Activated naive CD8-positive, alpha-beta T cell treated with anti-CD3 and anti-CD28 coated beads, Interleukin-2, amount 10 ng/mL, durations not matched to agents 7 days and 5 days (primary cell): ENCODE results near the gene CDC25B. TPM values are rescaled to one million over a fixed set of nuclear protein-coding genes. Genes with fewer than 3 reads are reported as not detected.

Experiments
- ATAC-seq: fragments of 150-1000 bp; cut with Tn5 transposase; one replicate; pipeline ENCODE4 v1.10.0; 2021; ENCODE audit warnings: low read depth, moderate library complexity
- POLR2A ChIA-PET: fragments of 350-600 bp; sonication (Branson Sonifier 250); formaldehyde crosslinking; loops from one replicate; lab custom pipeline; 2021; ENCODE audit warnings: antibody characterized with exemption; lab: Charles Lee
- DNase-seq: peaks from one replicate; pipeline ENCODE4 v3.0.0; 2021
- H3K27ac Mint-ChIP-seq: one replicate; pipeline ENCODE4 v1.8.0; 2022; ENCODE audit warnings: mild to moderate bottlenecking, mixed read lengths
- H3K27me3 Mint-ChIP-seq: one replicate; pipeline ENCODE4 v1.8.0; 2022; ENCODE audit warnings: mild to moderate bottlenecking, moderate library complexity, mixed read lengths
- H3K36me3 Mint-ChIP-seq: one replicate; pipeline ENCODE4 v1.8.0; 2021; ENCODE audit warnings: mild to moderate bottlenecking, mixed read lengths
- H3K4me1 Mint-ChIP-seq: one replicate; pipeline ENCODE4 v1.8.0; 2021; ENCODE audit warnings: mixed read lengths
- H3K4me3 Mint-ChIP-seq: one replicate; pipeline ENCODE4 v1.8.0; 2022; ENCODE audit warnings: mild to moderate bottlenecking, moderate library complexity, mixed read lengths
- H3K9me3 Mint-ChIP-seq: one replicate; pipeline ENCODE4 v1.8.0; 2021; ENCODE audit warnings: mixed read lengths
- total RNA-seq, 2 experiments: library from RNA; stranded (reverse); gene quantifications; one replicate each; pipeline ENCODE4 v1.2.3, GENCODE V29; 2021

The CDC25B gene
- total RNA-seq, 2 experiments from 2014 or later, result 263 to 264 TPM

GRCh38 chr20:3803854-3804253, 7.7 kb downstream of the CDC25B start:
- Mint-ChIP-seq H3K27me3 (no peaks in the 10 kb centered on the region), H3K4me3 (no peak overlapping the region), H3K36me3 (peaks cover 48% of the 10 kb centered on the region), H3K4me1 (peaks cover 51% of the 10 kb centered on the region), H3K27ac (peak overlapping the region; percentile 57), H3K9me3 (no peaks in the 10 kb centered on the region)
- DNase-seq (no peak), ATAC-seq (no peak)
- POLR2A ChIA-PET, result no interaction called here

GRCh38 chr20:3804254-3804751, 8.2 kb downstream of the CDC25B start:
- DNase-seq (no peak), ATAC-seq (no peak)
- no peaks in the 10 kb centered on the region for H3K9me3 Mint-ChIP-seq
- H3K36me3 Mint-ChIP-seq, result peaks cover 45% of the 10 kb centered on the region
- H3K4me3 Mint-ChIP-seq, result no peak overlapping the region
- H3K27me3 Mint-ChIP-seq, result no peaks in the 10 kb centered on the region
- POLR2A ChIA-PET, result interaction anchor here (0.9 to 1.1 kb wide), 2 partner anchors 11 to 16 kb away, joined by 3 to 6 read pairs; partner anchors contain the start of gene AP5S1
- peaks cover 46% of the 10 kb centered on the region for H3K4me1 Mint-ChIP-seq
- peak overlapping the region; percentile 58 for H3K27ac Mint-ChIP-seq

- no peak for ATAC-seq
- H3K27me3 Mint-ChIP-seq, result no peaks in the 10 kb centered on the region
- no peak for DNase-seq
- H3K4me3 Mint-ChIP-seq, result no peak overlapping the region
- peaks cover 41% of the 10 kb centered on the region for H3K36me3 Mint-ChIP-seq
- no peaks in the 10 kb centered on the region for H3K9me3 Mint-ChIP-seq
- H3K27ac Mint-ChIP-seq, result peak overlapping the region; percentile 4
- peaks cover 42% of the 10 kb centered on the region for H3K4me1 Mint-ChIP-seq
- POLR2A ChIA-PET, result interaction anchor here (0.9 to 1.1 kb wide), 2 partner anchors 11 to 16 kb away, joined by 3 to 6 read pairs; partner anchors contain the start of gene AP5S1
These were observed 8.7 kb downstream of the CDC25B start for GRCh38 chr20:3804781-3805180.

GRCh38 chr20:3808544-3808943, 12.4 kb downstream of the CDC25B start:
- Mint-ChIP-seq H3K27ac (no peak overlapping the region), H3K4me1 (peaks cover 58% of the 10 kb centered on the region), H3K36me3 (peaks cover 26% of the 10 kb centered on the region), H3K9me3 (no peaks in the 10 kb centered on the region), H3K4me3 (no peak overlapping the region), H3K27me3 (no peaks in the 10 kb centered on the region)
- ATAC-seq, result no peak
- no peak for DNase-seq
- POLR2A ChIA-PET, result interaction anchor here (0.7 kb wide), 1 partner anchor 16 kb away, joined by 3 read pairs; no protein-coding TSS in a partner anchor

GRCh38 chr20:3811467-3812258, 15.6 kb downstream of the CDC25B start:
- ATAC-seq, result peak; percentile 77
- H3K9me3 Mint-ChIP-seq, result no peaks in the 10 kb centered on the region
- H3K36me3 Mint-ChIP-seq, result peaks cover 2% of the 10 kb centered on the region
- H3K4me3 Mint-ChIP-seq, result peak overlapping the region; percentile 75
- peak; percentile 81 for DNase-seq
- peaks cover 58% of the 10 kb centered on the region for H3K4me1 Mint-ChIP-seq
- POLR2A ChIA-PET, result interaction anchor here (0.7 to 4.4 kb wide), 7 partner anchors 9 to 36 kb away, joined by 3 to 59 read pairs (median 4); partner anchors contain the start of genes AP5S1 and CENPB
- no peaks in the 10 kb centered on the region for H3K27me3 Mint-ChIP-seq
- H3K27ac Mint-ChIP-seq, result peak overlapping the region; percentile 94

GRCh38 chr20:3812259-3812681, 16.2 kb downstream of the CDC25B start:
- H3K4me1 Mint-ChIP-seq, result peaks cover 53% of the 10 kb centered on the region

GRCh38 chr20:3812975-3813847, 17.1 kb downstream of the CDC25B start:
- H3K9me3 Mint-ChIP-seq, result no peaks in the 10 kb centered on the region
- no peak for DNase-seq
- H3K27ac Mint-ChIP-seq, result peak overlapping the region; percentile 94
- ATAC-seq, result no peak
- peaks cover 55% of the 10 kb centered on the region for H3K4me1 Mint-ChIP-seq
- H3K36me3 Mint-ChIP-seq, result peaks cover 1% of the 10 kb centered on the region
- no peaks in the 10 kb centered on the region for H3K27me3 Mint-ChIP-seq
- H3K4me3 Mint-ChIP-seq, result peak overlapping the region; percentile 58
- POLR2A ChIA-PET, result interaction anchor here (0.7 to 4.4 kb wide), 4 partner anchors 13 to 71 kb away, joined by 4 to 59 read pairs (median 6); partner anchors contain the start of gene CENPB

More at GRCh38 chr20:3812259-3812681, 16.2 kb downstream of the CDC25B start:
- no peak for ATAC-seq
- H3K4me3 Mint-ChIP-seq, result peak overlapping the region; percentile 75
- H3K27me3 Mint-ChIP-seq, result no peaks in the 10 kb centered on the region
- POLR2A ChIA-PET, result interaction anchor here (0.6 to 4.4 kb wide), 5 partner anchors 8 to 27 kb away, joined by 3 to 59 read pairs (median 7); partner anchors contain the start of gene AP5S1
- H3K36me3 Mint-ChIP-seq, result peaks cover 1% of the 10 kb centered on the region
- H3K9me3 Mint-ChIP-seq, result no peaks in the 10 kb centered on the region
- DNase-seq, result no peak
- H3K27ac Mint-ChIP-seq, result peak overlapping the region; percentile 94

- no peaks in the 10 kb centered on the region for H3K27me3 Mint-ChIP-seq
- ATAC-seq, result no peak
- peak overlapping the region; percentile 58 for H3K4me3 Mint-ChIP-seq
- H3K36me3 Mint-ChIP-seq, result peaks cover 1% of the 10 kb centered on the region
- H3K27ac Mint-ChIP-seq, result peak overlapping the region; percentile 94
- H3K9me3 Mint-ChIP-seq, result no peaks in the 10 kb centered on the region
- peaks cover 63% of the 10 kb centered on the region for H3K4me1 Mint-ChIP-seq
- DNase-seq, result no peak
- POLR2A ChIA-PET, result interaction anchor here (0.7 to 4.4 kb wide), 4 partner anchors 14 to 71 kb away, joined by 4 to 59 read pairs (median 6); partner anchors contain the start of gene CENPB
These were observed 17.9 kb downstream of the CDC25B start for GRCh38 chr20:3813848-3814581.

GRCh38 chr20:3814928-3815495, 18.9 kb downstream of the CDC25B start:
- DNase-seq, result no peak
- peak overlapping the region; percentile 84 for H3K4me3 Mint-ChIP-seq
- no peaks in the 10 kb centered on the region for H3K27me3 Mint-ChIP-seq
- H3K9me3 Mint-ChIP-seq, result no peaks in the 10 kb centered on the region
- H3K36me3 Mint-ChIP-seq, result peaks cover 1% of the 10 kb centered on the region
- POLR2A ChIA-PET, result interaction anchor here (0.6 to 2.3 kb wide), 5 partner anchors 10 to 90 kb away, joined by 4 to 15 read pairs (median 6); partner anchors contain the start of gene CENPB
- no peak for ATAC-seq
- H3K4me1 Mint-ChIP-seq, result peaks cover 71% of the 10 kb centered on the region
- H3K27ac Mint-ChIP-seq, result peak overlapping the region; percentile 98

- DNase-seq (peak; percentile 66), ATAC-seq (peak; percentile 27)
- Mint-ChIP-seq H3K36me3 (peaks cover 1% of the 10 kb centered on the region), H3K27ac (peak overlapping the region; percentile 98), H3K4me1 (peaks cover 66% of the 10 kb centered on the region), H3K9me3 (no peaks in the 10 kb centered on the region), H3K27me3 (no peaks in the 10 kb centered on the region), H3K4me3 (peak overlapping the region; percentile 84)
- POLR2A ChIA-PET, result interaction anchor here (0.6 to 2.3 kb wide), 6 partner anchors 11 to 90 kb away, joined by 4 to 15 read pairs (median 7); partner anchors contain the start of gene CENPB
These were observed 19.7 kb downstream of the CDC25B start for GRCh38 chr20:3815703-3816315.
